IMR-90 (cell line): ENCODE measurements around the gene SLC5A10.

Experiments
- CTCF ChIP-seq: conservative IDR thresholded peaks from 2 replicates; pipeline ENCODE4 v1.5.1; 2012; ENCODE audit warnings: mild to moderate bottlenecking, low read depth, low read length, improper control_type of control experiment
- POLR2A ChIP-seq: IDR thresholded peaks from 2 replicates; pipeline ENCODE4 v1.6.1; 2012; ENCODE audit warnings: mild to moderate bottlenecking, low read depth, low read length

- TF ChIP-seq POLR2A (no peak), CTCF (no peak)
Observed at GRCh38 chr17:18992454-18993130, 40.6 kb downstream of the SLC5A10 start.
